A673 (cell line): ENCODE data around the gene TMIE.

Experiments used
- EZH2 ChIP-seq: fragments of 200-600 bp; sonication (generic); IDR thresholded peaks from 2 replicates; pipeline ENCODE4 v1.6.1; 2017; ENCODE audit warnings: borderline replicate concordance, low read depth, mild to moderate bottlenecking, mixed read lengths, antibody characterized with exemption, low read length; ENCODE audit not compliant: poor library complexity, severe bottlenecking
- TF ChIP-seq, protein P1 (sequence below): fragments of 300-800, 200-600 bp; sonication (generic); conservative IDR thresholded peaks from 2 replicates; pipeline ENCODE4 v1.5.1; 2017; ENCODE audit warnings: low read depth, mild to moderate bottlenecking, antibody characterized with exemption, low read length, moderate library complexity, mixed read lengths

DNA sequence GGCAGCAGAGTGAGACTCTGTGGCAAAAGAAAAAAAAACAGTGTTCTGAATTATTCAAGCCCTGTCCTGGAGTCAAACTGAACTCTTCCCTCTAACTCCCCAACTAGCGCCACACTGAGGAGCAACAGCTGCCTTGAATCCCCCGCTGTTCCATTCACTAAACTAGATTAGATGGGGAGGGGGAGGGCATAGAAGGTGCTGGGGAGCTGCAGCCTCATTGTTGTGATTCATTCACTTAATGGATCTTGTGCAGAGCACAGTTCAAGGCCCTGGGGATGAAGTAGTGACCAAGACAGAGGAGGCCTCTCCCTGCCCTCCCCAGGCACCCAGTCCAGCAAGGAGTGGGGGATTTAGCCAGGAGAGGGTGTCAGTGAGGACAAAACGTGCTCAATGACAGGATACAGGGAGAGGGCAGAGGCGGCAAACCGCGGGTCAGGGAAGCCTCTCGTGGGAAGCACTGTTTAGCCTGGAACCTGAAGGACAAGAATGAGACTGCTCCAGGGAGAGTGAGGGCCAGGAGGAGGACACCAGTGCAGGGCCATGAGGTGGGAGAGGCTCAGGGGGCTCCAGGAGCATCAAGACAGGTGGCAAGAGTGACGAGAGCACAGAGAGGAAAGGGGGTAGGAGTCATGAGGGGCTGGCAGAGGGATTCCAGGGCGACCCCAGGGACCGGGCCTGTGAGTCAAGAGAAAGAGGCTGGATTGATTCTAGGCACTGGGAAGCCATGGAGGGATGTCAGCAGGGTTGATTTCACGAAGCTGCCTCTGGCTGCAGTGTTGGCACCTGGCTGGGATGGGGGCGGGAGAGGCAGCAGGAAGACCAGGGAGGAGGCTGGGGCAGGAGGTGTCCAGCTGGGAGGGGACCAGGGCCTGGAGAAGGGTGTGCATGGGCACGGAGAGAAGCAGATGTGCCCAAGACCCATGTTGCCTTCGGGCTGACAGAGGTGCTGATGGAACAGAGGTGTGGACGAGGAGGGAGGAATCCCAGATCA is 39.1 kb upstream of the TMIE start:
- TF ChIP-seq, protein P1, sequence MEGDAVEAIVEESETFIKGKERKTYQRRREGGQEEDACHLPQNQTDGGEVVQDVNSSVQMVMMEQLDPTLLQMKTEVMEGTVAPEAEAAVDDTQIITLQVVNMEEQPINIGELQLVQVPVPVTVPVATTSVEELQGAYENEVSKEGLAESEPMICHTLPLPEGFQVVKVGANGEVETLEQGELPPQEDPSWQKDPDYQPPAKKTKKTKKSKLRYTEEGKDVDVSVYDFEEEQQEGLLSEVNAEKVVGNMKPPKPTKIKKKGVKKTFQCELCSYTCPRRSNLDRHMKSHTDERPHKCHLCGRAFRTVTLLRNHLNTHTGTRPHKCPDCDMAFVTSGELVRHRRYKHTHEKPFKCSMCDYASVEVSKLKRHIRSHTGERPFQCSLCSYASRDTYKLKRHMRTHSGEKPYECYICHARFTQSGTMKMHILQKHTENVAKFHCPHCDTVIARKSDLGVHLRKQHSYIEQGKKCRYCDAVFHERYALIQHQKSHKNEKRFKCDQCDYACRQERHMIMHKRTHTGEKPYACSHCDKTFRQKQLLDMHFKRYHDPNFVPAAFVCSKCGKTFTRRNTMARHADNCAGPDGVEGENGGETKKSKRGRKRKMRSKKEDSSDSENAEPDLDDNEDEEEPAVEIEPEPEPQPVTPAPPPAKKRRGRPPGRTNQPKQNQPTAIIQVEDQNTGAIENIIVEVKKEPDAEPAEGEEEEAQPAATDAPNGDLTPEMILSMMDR, result no peak
- no peak for TF ChIP-seq EZH2
